Measurements from ENCODE around the gene TPST1. TPM values are rescaled to one million over a fixed set of nuclear protein-coding genes. Genes with fewer than 3 reads are reported as not detected.
"Not testable (repeated sequence)": the region's sequence is repeated elsewhere in the genome, so short reads cannot be mapped to it uniquely, and the experiment has no call there.

The TPST1 gene
- total RNA-seq, 4 donors from 2014 or later = 9.6 to 22.4 (median 14.4) TPM

DNA sequence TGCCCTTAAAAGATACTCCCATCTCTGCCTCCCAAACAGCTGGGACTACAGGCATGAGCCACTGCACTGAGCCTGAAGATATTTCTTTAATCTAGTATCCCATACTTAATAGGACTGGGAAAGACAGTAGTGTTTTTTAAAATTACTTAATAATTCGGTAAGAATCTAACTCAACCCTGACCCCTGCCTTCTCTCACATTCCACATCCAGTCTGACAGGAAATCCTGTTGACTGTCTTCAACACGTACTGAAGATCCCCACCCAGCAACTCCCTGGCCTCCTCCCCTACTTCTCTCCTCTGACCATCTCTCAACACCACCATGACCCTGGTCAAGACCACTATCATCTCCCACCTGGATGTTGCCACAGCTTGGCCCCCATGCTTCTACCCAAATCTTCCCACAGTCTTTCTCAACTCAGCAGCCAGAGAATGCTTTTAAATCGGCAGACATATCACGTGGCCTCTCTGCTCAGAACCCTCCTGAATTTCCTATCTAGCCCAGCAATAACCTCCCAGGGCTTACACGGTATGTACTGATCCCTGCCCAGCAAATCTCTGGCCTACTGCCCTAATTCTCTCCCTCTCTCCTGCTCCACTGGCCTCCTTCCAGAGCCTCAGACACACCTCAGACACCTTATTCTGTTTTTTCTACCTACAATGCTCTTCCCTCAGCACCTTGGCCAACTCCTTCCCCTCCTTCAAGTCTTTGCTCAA lies 180.2 kb downstream of the TPST1 start:
- DNase-seq (ENCODE audit: extremely low spot score) = not testable (repeated sequence)
- whole genome bisulfite sequencing = 70% methylated on average over 5 of the region's 5 CpGs

DNA sequence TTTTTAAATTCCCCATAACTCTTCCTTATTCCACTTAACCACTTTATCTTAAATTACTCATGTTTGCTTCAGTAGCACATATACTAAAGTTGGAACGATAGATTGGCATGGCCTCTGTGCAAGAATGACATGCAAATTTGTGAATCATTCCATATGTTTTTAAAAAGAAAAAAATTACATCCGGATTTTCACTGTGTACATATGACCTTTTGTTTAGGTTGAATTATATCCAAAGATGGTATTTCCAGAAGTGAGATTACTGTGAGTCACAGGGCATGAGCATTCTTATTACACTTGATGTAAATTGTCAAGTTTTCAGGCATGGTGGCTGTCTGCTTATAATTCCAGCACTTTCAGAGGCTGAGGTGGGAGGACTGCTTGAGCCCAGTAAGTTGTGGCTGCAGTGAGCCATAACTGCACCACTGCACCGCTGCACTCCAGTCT lies 190.0 kb downstream of the TPST1 start:
- intact Hi-C loops (cut with DNase I); H3K4me3 ChIP-seq; H3K4me1 ChIP-seq; H3K9me3 ChIP-seq; DNase-seq (ENCODE audit: extremely low spot score); H3K27ac ChIP-seq (replicated peaks in 1 of 4); H3K27me3 ChIP-seq: not testable (repeated sequence)
- H3K36me3 ChIP-seq = peaks cover 0 to 28% (median 5%) of the 10 kb centered on the region in 4 donors
- 61% methylated on average over 3 of the region's 3 CpGs for WGBS

More for the DNA sequence above, 180.2 kb downstream of the TPST1 start:
- intact Hi-C loops (cut with DNase I); H3K27me3 ChIP-seq; H3K4me1 ChIP-seq; H3K27ac ChIP-seq (replicated peaks in 1 of 4); H3K9me3 ChIP-seq; H3K4me3 ChIP-seq: not testable (repeated sequence)
- H3K36me3 ChIP-seq = peaks cover 0 to 14% (median 1%) of the 10 kb centered on the region in 4 donors

DNA sequence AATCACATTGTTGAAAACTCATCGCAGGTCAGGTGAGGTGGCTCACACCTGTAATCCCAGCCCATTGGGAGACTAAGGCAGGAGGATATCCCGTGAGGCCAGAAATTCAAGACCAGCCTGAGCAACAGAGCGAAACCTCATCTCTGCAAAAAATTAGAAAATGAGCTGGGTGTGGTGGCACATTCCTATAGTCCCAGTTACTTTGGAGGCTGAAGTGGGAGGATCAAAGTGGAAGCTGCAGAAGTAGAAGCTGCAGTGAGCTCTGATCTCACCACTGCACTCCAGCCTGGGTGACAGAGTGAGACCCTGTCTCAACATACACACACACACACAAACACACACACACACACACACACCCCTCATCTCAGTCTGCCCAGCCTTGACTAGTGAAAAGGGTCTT lies 190.9 kb downstream of the TPST1 start:
- H3K4me3 ChIP-seq; H3K4me1 ChIP-seq; H3K27me3 ChIP-seq; H3K9me3 ChIP-seq; H3K27ac ChIP-seq (replicated peaks in 1 of 4); DNase-seq (ENCODE audit: extremely low spot score); intact Hi-C loops (cut with DNase I): not testable (repeated sequence)
- WGBS = 96% methylated on average over 3 of the region's 3 CpGs
- peaks cover 0 to 28% (median 6%) of the 10 kb centered on the region in 4 donors for H3K36me3 ChIP-seq

DNA sequence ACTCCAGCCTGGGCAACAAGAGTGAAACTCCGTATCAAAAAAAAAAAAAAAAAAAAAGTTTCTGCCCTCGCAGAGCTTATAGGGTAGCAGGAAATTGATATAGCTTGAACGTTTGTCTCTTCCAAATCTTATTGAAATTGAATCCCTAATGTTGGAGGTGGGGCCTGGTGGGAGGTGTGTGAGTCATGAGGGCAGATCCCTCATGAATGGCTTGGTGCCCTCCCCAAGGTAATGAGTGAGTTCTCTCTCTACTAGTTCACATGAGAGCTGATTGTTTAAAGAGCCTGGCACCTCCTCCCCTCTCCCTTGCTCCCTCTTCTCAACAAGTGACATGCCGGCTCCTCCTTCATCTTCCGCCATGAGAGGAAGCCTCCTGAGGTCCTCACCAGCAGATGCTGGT lies 193.7 kb downstream of the TPST1 start:
- H3K27ac ChIP-seq (replicated peaks in 1 of 4); H3K4me3 ChIP-seq; H3K27me3 ChIP-seq; DNase-seq (ENCODE audit: extremely low spot score); intact Hi-C loops (cut with DNase I); H3K9me3 ChIP-seq; H3K4me1 ChIP-seq: not testable (repeated sequence)
- H3K36me3 ChIP-seq = peaks cover 0 to 49% (median 19%) of the 10 kb centered on the region in 4 donors
- 89% methylated on average over 5 of the region's 5 CpGs for WGBS

DNA sequence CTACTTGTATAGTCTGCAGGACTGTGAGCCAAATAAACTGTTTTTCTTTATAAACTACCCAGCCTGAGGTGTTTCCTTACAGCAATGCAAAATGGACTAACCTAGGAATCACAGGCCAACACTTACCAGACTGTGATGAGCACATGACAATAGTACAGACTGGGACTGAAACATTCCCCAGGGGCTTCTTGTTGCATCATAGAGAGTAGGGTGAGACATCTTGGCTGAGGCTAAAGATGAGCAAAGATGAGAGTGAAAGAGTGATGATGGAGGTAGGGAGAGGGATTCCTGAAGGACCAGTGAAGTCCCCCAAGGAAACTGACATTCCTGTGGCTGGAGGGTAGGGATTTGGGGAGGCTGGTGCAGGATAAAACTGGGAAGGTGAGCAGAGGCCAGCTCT lies 194.4 kb downstream of the TPST1 start:
- Histone ChIP-seq H3K4me1 (no peaks in the 10 kb centered on the region), H3K36me3 (peaks cover 0 to 52% (median 20%) of the 10 kb centered on the region in 4 donors), H3K27me3 (no peaks in the 10 kb centered on the region), H3K4me3 (no peak overlapping the region), H3K27ac (replicated peaks in 1 of 4) (no peak overlapping the region), H3K9me3 (peaks cover 0 to 8% (median 0%) of the 10 kb centered on the region in 4 donors)
- intact Hi-C loops (cut with DNase I) = no loop called here
- DNase-seq (ENCODE audit: extremely low spot score) = no peak
- TF ChIP-seq, protein P1, sequence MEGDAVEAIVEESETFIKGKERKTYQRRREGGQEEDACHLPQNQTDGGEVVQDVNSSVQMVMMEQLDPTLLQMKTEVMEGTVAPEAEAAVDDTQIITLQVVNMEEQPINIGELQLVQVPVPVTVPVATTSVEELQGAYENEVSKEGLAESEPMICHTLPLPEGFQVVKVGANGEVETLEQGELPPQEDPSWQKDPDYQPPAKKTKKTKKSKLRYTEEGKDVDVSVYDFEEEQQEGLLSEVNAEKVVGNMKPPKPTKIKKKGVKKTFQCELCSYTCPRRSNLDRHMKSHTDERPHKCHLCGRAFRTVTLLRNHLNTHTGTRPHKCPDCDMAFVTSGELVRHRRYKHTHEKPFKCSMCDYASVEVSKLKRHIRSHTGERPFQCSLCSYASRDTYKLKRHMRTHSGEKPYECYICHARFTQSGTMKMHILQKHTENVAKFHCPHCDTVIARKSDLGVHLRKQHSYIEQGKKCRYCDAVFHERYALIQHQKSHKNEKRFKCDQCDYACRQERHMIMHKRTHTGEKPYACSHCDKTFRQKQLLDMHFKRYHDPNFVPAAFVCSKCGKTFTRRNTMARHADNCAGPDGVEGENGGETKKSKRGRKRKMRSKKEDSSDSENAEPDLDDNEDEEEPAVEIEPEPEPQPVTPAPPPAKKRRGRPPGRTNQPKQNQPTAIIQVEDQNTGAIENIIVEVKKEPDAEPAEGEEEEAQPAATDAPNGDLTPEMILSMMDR (IDR thresholded peaks at IDR 0.05) = no peak
- TF ChIP-seq POLR2A (IDR thresholded peaks at IDR 0.05; ENCODE audit: low read depth) = no peak
- no peak for TF ChIP-seq EP300 (IDR thresholded peaks at IDR 0.05)
- TF ChIP-seq POLR2AphosphoS5 (IDR thresholded peaks at IDR 0.05) = no peak

DNA sequence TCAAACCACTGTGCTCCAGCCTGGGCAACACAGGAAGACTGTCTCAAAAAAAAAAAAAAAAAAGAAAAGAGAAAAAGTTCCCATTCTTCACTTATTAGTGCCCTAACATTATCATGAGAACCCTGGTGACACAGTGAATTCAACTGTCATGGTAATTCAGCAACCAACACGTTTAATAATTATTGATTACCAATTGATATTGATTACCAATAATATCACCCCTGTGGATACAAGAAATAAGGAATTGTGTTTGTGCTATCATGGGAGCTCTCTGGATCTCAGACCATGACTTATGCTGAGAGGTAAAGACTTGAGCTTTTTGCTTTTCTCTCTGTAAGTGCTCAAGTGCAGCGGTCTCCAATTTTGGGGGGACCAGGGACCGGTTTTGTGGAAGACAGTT lies 195.3 kb downstream of the TPST1 start:
- TF ChIP-seq POLR2AphosphoS5 (IDR thresholded peaks at IDR 0.05) = no peak
- TF ChIP-seq EP300 (IDR thresholded peaks at IDR 0.05) = no peak
- TF ChIP-seq, protein P1 (IDR thresholded peaks at IDR 0.05) = no peak
- no peak for TF ChIP-seq POLR2A (IDR thresholded peaks at IDR 0.05; ENCODE audit: low read depth)
- no peak for DNase-seq (ENCODE audit: extremely low spot score)
- WGBS = 89% methylated on average over 3 of the region's 3 CpGs
- intact Hi-C loops (cut with DNase I) = no loop called here
- no peaks in the 10 kb centered on the region for H3K27me3 ChIP-seq
- H3K4me1 ChIP-seq = no peaks in the 10 kb centered on the region
- peaks cover 0 to 50% (median 20%) of the 10 kb centered on the region in 4 donors for H3K36me3 ChIP-seq
- H3K4me3 ChIP-seq = no peak overlapping the region
- peaks cover 0 to 8% (median 0%) of the 10 kb centered on the region in 4 donors for H3K9me3 ChIP-seq
- H3K27ac ChIP-seq (replicated peaks in 1 of 4) = no peak overlapping the region

DNA sequence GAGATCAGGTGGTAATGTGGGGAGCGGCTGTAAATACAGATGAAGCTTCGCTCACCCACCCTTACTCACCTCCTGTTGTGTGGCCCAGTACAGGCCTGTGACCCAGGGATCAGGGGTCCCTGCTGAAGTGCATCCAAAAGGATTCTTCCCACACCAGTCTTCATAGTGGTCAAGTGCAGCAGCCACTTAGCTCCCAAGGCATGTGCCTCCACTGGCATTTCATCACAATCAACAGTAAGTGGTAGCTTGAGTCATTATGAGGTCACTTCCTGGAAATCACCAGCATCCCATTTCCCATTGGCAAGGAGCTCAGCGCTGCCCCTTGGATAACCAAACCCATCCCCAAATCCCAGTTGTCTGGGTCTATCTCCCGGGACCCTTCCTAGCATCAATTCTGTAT lies 196.0 kb downstream of the TPST1 start:
- H3K27me3 ChIP-seq; intact Hi-C loops (cut with DNase I); H3K4me3 ChIP-seq; DNase-seq (ENCODE audit: extremely low spot score); H3K9me3 ChIP-seq; H3K27ac ChIP-seq (replicated peaks in 1 of 4); H3K4me1 ChIP-seq: not testable (repeated sequence)
- H3K36me3 ChIP-seq = peaks cover 0 to 45% (median 20%) of the 10 kb centered on the region in 4 donors
- 90% methylated on average over 4 of the region's 4 CpGs for WGBS

DNA sequence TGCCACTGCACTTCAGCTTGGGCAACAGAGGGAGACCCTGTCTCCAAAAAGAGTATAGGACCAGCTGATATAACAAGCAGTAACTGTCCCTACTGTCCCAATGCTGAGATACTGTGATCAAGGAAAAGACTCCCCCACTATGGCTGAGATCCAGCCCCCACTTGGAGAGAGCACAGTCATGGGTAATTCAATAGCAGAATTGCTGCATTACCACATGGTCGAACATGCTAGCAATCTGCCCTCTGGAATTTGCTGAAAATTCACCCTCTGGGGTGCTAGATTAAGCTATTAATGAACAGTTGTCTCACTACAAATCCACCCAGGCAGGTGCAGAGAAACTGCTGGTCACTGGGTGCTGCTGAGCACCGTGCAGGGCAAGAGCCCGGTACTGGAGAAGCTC lies 196.8 kb downstream of the TPST1 start:
- intact Hi-C loops (cut with DNase I); H3K27me3 ChIP-seq; H3K4me1 ChIP-seq; DNase-seq (ENCODE audit: extremely low spot score); H3K27ac ChIP-seq (replicated peaks in 1 of 4); H3K4me3 ChIP-seq; H3K9me3 ChIP-seq: not testable (repeated sequence)
- 91% methylated on average over 3 of the region's 3 CpGs for WGBS
- H3K36me3 ChIP-seq = peaks cover 0 to 48% (median 20%) of the 10 kb centered on the region in 4 donors
